ENCODE measurements around the gene FMN1. TPM values are rescaled to one million over a fixed set of nuclear protein-coding genes. Genes with fewer than 3 reads are reported as not detected.

The FMN1 gene
- total RNA-seq, 1 donor from 2014 or later = 1.2 TPM

DNA sequence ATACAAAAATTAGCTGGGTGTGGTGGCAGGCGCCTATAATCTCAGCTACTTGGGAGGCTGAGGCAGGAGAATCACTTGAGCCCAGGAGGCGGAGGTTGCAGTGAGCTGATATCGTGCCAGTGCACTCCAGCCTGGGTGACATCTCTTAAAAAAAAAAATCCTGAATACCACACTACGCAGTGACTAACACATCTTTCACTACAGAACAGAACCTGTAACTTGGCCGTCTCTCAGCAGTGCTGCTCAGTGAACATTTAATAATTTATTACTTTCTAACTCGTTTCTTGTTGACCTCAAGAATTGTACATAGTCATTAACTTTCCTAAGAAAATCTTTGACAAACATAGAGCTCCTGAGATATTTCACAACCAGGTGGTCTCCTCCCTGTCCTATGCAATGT, 472.9 kb downstream of the FMN1 start:
- DNase-seq (ENCODE audit: low spot score in 2 of 2) (no peak), FAIRE-seq (no peak)

DNA sequence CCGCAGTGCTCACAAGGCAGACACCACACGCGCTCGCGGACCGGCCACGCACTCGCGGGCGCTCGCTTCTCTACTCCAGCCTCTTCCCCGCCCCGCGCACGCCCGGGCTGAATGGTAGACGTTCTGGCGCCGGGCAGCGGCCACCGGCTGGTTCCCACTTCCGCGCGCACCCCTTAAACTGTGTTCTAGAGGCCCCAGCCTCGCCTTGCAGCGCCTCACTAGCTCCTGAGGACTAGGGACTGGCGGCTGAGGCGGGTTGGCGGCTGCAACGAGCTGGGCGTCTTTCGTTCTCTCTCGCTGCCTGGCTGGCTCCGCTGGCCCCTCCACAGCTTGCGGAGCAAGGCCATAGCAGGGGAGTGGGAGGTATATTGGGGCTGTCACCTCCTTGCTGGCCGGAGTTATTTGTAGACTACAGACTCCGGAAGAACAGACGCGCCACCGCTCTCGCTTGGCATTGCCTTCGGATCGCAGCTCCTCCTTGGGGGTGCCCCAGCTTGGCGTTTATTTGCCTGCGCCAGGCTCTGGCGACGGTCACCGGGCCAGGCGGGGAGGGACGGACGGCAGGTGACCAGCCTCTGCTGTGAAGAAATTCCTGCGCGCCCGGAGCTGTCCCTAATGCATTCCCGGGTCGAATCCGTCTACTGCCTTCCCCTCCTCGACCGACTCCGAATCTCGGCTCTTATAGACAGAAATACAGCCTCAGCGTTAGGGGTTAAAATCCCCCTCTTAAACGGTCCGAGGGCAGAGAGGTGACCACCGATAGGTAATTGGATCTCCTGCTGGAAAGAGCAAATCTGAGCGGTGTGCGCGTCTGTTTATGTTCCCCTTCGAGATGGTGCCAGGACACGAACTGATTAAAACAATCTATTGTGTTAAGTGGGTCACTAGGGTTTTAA, 475.4 kb downstream of the FMN1 start:
- DNase-seq (ENCODE audit: low spot score in 2 of 2) (peak in 1 of 2 donors; percentile 37), FAIRE-seq (no peak)

DNA sequence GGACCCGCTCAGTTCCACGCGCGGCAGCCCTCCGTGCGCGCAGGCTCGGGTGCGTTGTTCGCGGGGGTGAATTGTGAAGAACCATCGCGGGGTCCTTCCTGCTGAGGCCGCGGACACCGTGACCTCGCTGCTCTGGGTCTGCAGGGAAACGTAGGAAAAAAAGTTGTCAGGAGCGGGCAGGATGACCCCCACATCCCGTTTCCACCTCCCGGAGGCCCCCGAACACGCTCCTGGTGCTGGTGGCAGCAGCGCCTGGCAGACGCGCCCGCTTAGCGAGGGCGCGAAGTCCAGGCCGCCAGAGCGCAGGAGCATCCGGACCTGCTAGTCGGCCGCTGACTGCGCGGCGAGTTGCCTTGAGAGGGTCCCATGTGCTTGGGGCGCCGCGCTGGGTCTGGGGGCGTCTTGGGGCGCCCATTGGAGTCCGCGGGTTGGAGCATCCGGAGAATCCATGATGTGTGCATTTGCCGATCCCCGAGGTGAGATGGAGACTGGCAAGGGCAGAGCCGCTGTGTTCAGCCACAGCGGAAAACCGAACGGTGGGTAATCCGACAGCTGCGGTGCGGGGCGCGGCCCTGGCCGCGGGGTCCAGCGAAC, 476.2 kb downstream of the FMN1 start:
- peak in 1 of 2 donors; percentile 41 for DNase-seq (ENCODE audit: low spot score in 2 of 2)
- FAIRE-seq = no peak

DNA sequence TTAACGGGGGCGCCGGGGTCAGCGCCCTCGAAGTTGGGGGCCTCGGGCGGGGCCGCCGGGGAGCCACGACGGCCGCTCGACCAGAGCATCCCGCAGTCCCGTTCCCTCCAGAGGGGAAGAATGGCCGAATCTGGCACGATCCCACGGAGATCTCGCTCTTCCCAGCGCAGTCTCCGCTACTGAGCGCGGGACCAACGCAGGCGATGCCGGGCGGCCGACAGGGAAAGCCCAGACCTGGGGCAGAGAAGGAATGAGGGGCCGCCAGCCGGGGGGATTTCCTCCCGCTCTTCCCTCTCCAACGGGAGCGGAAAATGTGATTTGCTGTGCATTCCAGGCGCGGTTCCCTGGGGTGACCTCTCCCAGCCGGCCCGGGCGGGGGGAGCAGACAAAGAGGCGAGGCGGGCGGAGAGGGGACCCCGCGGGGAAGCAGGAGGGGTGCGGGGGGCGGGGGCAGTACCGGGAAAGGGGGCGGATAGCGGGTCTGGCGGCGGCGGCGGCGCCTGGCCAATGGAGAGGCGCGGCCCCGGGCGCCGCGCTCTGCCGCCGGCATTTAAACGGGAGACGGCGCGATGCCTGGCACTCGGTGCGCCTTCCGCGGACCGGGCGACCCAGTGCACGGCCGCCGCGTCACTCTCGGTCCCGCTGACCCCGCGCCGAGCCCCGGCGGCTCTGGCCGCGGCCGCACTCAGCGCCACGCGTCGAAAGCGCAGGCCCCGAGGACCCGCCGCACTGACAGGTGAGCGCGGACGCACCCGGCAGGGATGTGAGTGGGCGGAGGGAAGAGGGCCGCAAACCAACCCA, 476.9 kb downstream of the FMN1 start, which contains the start of gene GREM1:
GREM1 (plus strand) TSS at position 579 of the 801 bp plus-strand sequence. CDS start 12,687 bp downstream, outside the sequence.
- FAIRE-seq = no peak

GRCh38 chr15:32716915-32717425, 477.5 kb downstream of the FMN1 start:
- DNase-seq (ENCODE audit: low spot score in 2 of 2) = no peak
- FAIRE-seq = no peak

More for the DNA sequence above, 476.9 kb downstream of the FMN1 start, which contains the start of gene GREM1:
- DNase-seq (ENCODE audit: low spot score in 2 of 2) = peak; percentile 35 to 71

- no peak for FAIRE-seq
- no peak for DNase-seq (ENCODE audit: low spot score in 2 of 2)
These were observed 478.1 kb downstream of the FMN1 start for GRCh38 chr15:32716216-32716914.

Small RNAs within 50 kb of the gene (small RNA-seq; reads per million reads assigned to genes)
- gene RF00591 = not detected

Other genes with a start within 250 kb of the FMN1 start
- gene RYR3, start 116.3 kb upstream of the FMN1 start, total RNA-seq = 21.2 TPM